ENCODE data around the gene BAHCC1. TPM values are rescaled to one million over a fixed set of nuclear protein-coding genes. Genes with fewer than 3 reads are reported as not detected.
A peak's percentile ranks its signal among the peaks of the same experiment; 100 is the strongest.

BAHCC1 gene
- total and polyA plus RNA-seq, 9 of the 15 experiments (the other 6 are each of a cell fraction or from before 2014, with no cell fraction given) = 0.14 to 26.9 (median 5.0) TPM

- no peak for TF ChIP-seq ZBTB49 (CRISPR knock-in tag; IDR thresholded peaks at IDR 0.05; ENCODE audit: borderline replicate concordance)
- TF ChIP-seq, protein P1, sequence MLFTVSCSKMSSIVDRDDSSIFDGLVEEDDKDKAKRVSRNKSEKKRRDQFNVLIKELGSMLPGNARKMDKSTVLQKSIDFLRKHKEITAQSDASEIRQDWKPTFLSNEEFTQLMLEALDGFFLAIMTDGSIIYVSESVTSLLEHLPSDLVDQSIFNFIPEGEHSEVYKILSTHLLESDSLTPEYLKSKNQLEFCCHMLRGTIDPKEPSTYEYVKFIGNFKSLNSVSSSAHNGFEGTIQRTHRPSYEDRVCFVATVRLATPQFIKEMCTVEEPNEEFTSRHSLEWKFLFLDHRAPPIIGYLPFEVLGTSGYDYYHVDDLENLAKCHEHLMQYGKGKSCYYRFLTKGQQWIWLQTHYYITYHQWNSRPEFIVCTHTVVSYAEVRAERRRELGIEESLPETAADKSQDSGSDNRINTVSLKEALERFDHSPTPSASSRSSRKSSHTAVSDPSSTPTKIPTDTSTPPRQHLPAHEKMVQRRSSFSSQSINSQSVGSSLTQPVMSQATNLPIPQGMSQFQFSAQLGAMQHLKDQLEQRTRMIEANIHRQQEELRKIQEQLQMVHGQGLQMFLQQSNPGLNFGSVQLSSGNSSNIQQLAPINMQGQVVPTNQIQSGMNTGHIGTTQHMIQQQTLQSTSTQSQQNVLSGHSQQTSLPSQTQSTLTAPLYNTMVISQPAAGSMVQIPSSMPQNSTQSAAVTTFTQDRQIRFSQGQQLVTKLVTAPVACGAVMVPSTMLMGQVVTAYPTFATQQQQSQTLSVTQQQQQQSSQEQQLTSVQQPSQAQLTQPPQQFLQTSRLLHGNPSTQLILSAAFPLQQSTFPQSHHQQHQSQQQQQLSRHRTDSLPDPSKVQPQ (CRISPR knock-in tag; IDR thresholded peaks at IDR 0.05; ENCODE audit: borderline replicate concordance) = no peak
- TF ChIP-seq ZNF436 (CRISPR knock-in tag; IDR thresholded peaks at IDR 0.05) = no peak
- TF ChIP-seq E2F3 (CRISPR knock-in tag; IDR thresholded peaks at IDR 0.05) = 0 out of 2 replicates have a peak, but pooled peaks have one; percentile 8
- TF ChIP-seq, protein P2, sequence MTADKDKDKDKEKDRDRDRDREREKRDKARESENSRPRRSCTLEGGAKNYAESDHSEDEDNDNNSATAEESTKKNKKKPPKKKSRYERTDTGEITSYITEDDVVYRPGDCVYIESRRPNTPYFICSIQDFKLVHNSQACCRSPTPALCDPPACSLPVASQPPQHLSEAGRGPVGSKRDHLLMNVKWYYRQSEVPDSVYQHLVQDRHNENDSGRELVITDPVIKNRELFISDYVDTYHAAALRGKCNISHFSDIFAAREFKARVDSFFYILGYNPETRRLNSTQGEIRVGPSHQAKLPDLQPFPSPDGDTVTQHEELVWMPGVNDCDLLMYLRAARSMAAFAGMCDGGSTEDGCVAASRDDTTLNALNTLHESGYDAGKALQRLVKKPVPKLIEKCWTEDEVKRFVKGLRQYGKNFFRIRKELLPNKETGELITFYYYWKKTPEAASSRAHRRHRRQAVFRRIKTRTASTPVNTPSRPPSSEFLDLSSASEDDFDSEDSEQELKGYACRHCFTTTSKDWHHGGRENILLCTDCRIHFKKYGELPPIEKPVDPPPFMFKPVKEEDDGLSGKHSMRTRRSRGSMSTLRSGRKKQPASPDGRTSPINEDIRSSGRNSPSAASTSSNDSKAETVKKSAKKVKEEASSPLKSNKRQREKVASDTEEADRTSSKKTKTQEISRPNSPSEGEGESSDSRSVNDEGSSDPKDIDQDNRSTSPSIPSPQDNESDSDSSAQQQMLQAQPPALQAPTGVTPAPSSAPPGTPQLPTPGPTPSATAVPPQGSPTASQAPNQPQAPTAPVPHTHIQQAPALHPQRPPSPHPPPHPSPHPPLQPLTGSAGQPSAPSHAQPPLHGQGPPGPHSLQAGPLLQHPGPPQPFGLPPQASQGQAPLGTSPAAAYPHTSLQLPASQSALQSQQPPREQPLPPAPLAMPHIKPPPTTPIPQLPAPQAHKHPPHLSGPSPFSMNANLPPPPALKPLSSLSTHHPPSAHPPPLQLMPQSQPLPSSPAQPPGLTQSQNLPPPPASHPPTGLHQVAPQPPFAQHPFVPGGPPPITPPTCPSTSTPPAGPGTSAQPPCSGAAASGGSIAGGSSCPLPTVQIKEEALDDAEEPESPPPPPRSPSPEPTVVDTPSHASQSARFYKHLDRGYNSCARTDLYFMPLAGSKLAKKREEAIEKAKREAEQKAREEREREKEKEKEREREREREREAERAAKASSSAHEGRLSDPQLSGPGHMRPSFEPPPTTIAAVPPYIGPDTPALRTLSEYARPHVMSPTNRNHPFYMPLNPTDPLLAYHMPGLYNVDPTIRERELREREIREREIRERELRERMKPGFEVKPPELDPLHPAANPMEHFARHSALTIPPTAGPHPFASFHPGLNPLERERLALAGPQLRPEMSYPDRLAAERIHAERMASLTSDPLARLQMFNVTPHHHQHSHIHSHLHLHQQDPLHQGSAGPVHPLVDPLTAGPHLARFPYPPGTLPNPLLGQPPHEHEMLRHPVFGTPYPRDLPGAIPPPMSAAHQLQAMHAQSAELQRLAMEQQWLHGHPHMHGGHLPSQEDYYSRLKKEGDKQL (CRISPR knock-in tag; IDR thresholded peaks at IDR 0.05; ENCODE audit: borderline replicate concordance) = no peak
- no peak for TF ChIP-seq NR1H2 (CRISPR knock-in tag; IDR thresholded peaks at IDR 0.05)
- TF ChIP-seq KDM5B (IDR thresholded peaks at IDR 0.05; ENCODE audit: insufficient replicate concordance, low read depth, low read length) = peak; percentile 67
- TF ChIP-seq MTF1 (CRISPR knock-in tag; IDR thresholded peaks at IDR 0.05; ENCODE audit: borderline replicate concordance) = no peak
- TF ChIP-seq ETV1 (tag; conservative IDR thresholded peaks at IDR 0.05; ENCODE audit: low read depth) = peak; percentile 90
- TF ChIP-seq RBM14 (IDR thresholded peaks at IDR 0.05; ENCODE audit: borderline replicate concordance, insufficient read depth, low read depth, low read length) = no peak
- TF ChIP-seq, protein P3, sequence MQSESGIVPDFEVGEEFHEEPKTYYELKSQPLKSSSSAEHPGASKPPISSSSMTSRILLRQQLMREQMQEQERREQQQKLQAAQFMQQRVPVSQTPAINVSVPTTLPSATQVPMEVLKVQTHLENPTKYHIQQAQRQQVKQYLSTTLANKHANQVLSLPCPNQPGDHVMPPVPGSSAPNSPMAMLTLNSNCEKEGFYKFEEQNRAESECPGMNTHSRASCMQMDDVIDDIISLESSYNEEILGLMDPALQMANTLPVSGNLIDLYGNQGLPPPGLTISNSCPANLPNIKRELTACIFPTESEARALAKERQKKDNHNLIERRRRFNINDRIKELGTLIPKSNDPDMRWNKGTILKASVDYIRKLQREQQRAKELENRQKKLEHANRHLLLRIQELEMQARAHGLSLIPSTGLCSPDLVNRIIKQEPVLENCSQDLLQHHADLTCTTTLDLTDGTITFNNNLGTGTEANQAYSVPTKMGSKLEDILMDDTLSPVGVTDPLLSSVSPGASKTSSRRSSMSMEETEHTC (IDR thresholded peaks at IDR 0.05) = 0 out of 2 replicates have a peak, but pooled peaks have one; percentile 12
- no peak for TF ChIP-seq MCM3 (IDR thresholded peaks at IDR 0.05)
- no peak for TF ChIP-seq XRCC5 (IDR thresholded peaks at IDR 0.05; ENCODE audit: low read depth, low read length)
Observed at GRCh38 chr17:81387100-81388090, 7.9 kb upstream of the BAHCC1 start (continued).
